ENCODE data around the gene ALOX12B.

DNA sequence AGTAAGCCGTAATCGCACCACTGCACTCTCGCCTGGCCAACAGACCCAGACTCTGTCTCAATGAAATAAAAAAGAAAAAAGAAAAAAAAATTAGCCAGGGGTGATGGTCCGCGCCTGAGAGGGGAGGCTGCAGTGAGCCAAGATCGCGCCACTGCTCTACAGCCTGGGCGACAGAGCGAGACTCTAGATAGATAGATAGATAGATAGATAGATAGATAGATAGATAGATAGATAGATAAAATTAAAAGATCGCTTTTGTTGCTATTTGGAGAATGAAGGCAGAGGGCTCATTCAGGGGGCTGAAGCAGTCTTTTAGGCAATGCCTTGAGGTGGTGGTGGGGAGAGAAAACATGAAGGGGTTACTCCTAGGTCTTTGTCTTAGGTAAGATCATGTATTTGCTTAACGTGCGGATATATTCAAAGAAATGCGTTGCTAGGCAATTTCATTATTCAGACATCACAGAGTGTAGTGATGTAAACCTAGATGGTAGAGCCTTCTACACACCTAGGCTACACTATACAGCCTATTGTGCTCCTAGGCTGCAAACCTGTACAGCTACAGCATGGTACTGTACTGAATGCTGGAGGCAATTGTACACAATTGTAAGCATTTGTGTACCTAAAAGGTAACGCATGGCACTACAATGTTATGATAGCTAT, 40.7 kb upstream of the ALOX12B start:
- TF ChIP-seq, protein P1, sequence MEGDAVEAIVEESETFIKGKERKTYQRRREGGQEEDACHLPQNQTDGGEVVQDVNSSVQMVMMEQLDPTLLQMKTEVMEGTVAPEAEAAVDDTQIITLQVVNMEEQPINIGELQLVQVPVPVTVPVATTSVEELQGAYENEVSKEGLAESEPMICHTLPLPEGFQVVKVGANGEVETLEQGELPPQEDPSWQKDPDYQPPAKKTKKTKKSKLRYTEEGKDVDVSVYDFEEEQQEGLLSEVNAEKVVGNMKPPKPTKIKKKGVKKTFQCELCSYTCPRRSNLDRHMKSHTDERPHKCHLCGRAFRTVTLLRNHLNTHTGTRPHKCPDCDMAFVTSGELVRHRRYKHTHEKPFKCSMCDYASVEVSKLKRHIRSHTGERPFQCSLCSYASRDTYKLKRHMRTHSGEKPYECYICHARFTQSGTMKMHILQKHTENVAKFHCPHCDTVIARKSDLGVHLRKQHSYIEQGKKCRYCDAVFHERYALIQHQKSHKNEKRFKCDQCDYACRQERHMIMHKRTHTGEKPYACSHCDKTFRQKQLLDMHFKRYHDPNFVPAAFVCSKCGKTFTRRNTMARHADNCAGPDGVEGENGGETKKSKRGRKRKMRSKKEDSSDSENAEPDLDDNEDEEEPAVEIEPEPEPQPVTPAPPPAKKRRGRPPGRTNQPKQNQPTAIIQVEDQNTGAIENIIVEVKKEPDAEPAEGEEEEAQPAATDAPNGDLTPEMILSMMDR (IDR thresholded peaks at IDR 0.05) = no peak
- TF ChIP-seq, protein P2, sequence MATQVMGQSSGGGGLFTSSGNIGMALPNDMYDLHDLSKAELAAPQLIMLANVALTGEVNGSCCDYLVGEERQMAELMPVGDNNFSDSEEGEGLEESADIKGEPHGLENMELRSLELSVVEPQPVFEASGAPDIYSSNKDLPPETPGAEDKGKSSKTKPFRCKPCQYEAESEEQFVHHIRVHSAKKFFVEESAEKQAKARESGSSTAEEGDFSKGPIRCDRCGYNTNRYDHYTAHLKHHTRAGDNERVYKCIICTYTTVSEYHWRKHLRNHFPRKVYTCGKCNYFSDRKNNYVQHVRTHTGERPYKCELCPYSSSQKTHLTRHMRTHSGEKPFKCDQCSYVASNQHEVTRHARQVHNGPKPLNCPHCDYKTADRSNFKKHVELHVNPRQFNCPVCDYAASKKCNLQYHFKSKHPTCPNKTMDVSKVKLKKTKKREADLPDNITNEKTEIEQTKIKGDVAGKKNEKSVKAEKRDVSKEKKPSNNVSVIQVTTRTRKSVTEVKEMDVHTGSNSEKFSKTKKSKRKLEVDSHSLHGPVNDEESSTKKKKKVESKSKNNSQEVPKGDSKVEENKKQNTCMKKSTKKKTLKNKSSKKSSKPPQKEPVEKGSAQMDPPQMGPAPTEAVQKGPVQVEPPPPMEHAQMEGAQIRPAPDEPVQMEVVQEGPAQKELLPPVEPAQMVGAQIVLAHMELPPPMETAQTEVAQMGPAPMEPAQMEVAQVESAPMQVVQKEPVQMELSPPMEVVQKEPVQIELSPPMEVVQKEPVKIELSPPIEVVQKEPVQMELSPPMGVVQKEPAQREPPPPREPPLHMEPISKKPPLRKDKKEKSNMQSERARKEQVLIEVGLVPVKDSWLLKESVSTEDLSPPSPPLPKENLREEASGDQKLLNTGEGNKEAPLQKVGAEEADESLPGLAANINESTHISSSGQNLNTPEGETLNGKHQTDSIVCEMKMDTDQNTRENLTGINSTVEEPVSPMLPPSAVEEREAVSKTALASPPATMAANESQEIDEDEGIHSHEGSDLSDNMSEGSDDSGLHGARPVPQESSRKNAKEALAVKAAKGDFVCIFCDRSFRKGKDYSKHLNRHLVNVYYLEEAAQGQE (IDR thresholded peaks at IDR 0.05; ENCODE audit: low read depth, low read length) = no peak
- TF ChIP-seq SMC3 (IDR thresholded peaks at IDR 0.05; ENCODE audit: low read depth, low read length) (no peak), NRF1 (IDR thresholded peaks at IDR 0.05; ENCODE audit: low read depth, low read length) (no peak), TCF12 (IDR thresholded peaks at IDR 0.05) (no peak), YY1 (IDR thresholded peaks at IDR 0.05; ENCODE audit: low read depth) (no peak), GATA2 (CRISPR knock-in tag; IDR thresholded peaks at IDR 0.05) (no peak)
- TF ChIP-seq, protein P3, sequence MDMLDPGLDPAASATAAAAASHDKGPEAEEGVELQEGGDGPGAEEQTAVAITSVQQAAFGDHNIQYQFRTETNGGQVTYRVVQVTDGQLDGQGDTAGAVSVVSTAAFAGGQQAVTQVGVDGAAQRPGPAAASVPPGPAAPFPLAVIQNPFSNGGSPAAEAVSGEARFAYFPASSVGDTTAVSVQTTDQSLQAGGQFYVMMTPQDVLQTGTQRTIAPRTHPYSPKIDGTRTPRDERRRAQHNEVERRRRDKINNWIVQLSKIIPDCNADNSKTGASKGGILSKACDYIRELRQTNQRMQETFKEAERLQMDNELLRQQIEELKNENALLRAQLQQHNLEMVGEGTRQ (IDR thresholded peaks at IDR 0.05; ENCODE audit: borderline replicate concordance, low read depth, low read length) = no peak
- TF ChIP-seq, protein P4, sequence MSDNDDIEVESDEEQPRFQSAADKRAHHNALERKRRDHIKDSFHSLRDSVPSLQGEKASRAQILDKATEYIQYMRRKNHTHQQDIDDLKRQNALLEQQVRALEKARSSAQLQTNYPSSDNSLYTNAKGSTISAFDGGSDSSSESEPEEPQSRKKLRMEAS (IDR thresholded peaks at IDR 0.05; ENCODE audit: low read depth) = no peak
- TF ChIP-seq, protein P5, sequence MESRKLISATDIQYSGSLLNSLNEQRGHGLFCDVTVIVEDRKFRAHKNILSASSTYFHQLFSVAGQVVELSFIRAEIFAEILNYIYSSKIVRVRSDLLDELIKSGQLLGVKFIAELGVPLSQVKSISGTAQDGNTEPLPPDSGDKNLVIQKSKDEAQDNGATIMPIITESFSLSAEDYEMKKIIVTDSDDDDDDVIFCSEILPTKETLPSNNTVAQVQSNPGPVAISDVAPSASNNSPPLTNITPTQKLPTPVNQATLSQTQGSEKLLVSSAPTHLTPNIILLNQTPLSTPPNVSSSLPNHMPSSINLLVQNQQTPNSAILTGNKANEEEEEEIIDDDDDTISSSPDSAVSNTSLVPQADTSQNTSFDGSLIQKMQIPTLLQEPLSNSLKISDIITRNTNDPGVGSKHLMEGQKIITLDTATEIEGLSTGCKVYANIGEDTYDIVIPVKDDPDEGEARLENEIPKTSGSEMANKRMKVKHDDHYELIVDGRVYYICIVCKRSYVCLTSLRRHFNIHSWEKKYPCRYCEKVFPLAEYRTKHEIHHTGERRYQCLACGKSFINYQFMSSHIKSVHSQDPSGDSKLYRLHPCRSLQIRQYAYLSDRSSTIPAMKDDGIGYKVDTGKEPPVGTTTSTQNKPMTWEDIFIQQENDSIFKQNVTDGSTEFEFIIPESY (IDR thresholded peaks at IDR 0.05; ENCODE audit: borderline replicate concordance, low read depth) = no peak
